Mucosa of descending colon (tissue), 3 donors: Measurements from ENCODE around the gene FCHSD1. TPM values are rescaled to one million over a fixed set of nuclear protein-coding genes. Genes with fewer than 3 reads are reported as not detected.

Source experiments
- ATAC-seq: fragments of 200-7000 bp; cut with Tn5 transposase; one replicate; pipeline ENCODE4 v1.9.1; 2020; ENCODE audit warnings: mild to moderate bottlenecking, moderate library complexity
- DNase-seq, 3 donors: peaks; one replicate each; pipeline ENCODE4 v3.0.0-alpha.2; 2020
- H3K36me3 ChIP-seq: fragments of 200-600 bp; one replicate; pipeline ENCODE4 v1.8.0; 2021; ENCODE audit warnings: low read depth, mild to moderate bottlenecking
- H3K4me1 ChIP-seq: fragments of 200-600 bp; one replicate; pipeline ENCODE4 v1.8.0; 2021; ENCODE audit warnings: low read depth, mild to moderate bottlenecking
- H3K4me3 ChIP-seq: fragments of 200-600 bp; one replicate; pipeline ENCODE4 v1.8.0; 2021; ENCODE audit warnings: mild to moderate bottlenecking
- H3K9me3 ChIP-seq: fragments of 200-600 bp; one replicate; pipeline ENCODE4 v1.8.0; 2021; ENCODE audit warnings: mild to moderate bottlenecking
- intact Hi-C, 2 donors: fragments of 100-400 bp; cut with DNase I in 1 of 2; cut with micrococcal nuclease in 1 of 2; formaldehyde crosslinking; loops; one replicate each; pipeline versions ENCODE4 v1.11.0 to v1.11.1; 2022; cut with DNase I, micrococcal nuclease
- total RNA-seq, 3 donors: library from RNA; stranded (reverse); fragmentation: NEBNext Ultra II Directional in 2 of 3; extraction: Animal tissue kit (Norgen Biotek cat#: 25700) in 2 of 3; gene quantifications; one replicate each; pipeline versions ENCODE4 v1.2.1 to v1.2.4, GENCODE V29; 2021 to 2023
- TF ChIP-seq, protein P1 (sequence below): fragments of 200-600 bp; IDR thresholded peaks from one replicate; pipeline ENCODE4 v1.8.0; 2022; ENCODE audit warnings: antibody characterized with exemption, mild to moderate bottlenecking
- donor health status: DM: no; HTN: no; CAD: no; lungs with moderate emphysema.
- donor health status: DM: no; HTN: no; CAD: no.
- donor health status: DM: no; HTN: yes; CAD: no.

The FCHSD1 gene
- total RNA-seq, 3 donors from 2014 or later, result 16.3 to 23.3 (median 17.6) TPM

DNA sequence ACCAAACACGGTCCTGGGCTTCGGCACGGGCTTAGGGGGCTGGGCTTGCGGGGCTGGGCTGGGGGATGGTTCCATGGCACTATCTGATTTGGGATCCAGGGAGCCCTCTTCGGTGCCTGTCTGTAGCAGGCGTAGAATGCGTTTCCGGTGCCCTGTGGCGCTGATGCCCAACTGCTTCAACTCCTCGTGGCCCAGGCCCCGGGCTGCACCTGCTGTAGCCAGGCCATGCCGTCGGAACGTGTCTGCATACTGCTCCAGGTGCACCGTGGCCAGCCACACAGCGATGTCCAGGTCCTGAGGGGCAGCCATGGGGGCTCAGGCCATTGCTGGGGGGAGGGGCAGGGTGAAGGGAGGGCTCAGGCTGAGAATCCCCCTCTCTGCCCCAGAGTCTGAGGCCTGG is 29.0 kb upstream of the FCHSD1 start:
- Histone ChIP-seq H3K9me3 (no peaks in the 10 kb centered on the region), H3K4me3 (no peak overlapping the region), H3K4me1 (peaks cover 18% of the 10 kb centered on the region), H3K36me3 (no peaks in the 10 kb centered on the region)
- TF ChIP-seq, protein P1, sequence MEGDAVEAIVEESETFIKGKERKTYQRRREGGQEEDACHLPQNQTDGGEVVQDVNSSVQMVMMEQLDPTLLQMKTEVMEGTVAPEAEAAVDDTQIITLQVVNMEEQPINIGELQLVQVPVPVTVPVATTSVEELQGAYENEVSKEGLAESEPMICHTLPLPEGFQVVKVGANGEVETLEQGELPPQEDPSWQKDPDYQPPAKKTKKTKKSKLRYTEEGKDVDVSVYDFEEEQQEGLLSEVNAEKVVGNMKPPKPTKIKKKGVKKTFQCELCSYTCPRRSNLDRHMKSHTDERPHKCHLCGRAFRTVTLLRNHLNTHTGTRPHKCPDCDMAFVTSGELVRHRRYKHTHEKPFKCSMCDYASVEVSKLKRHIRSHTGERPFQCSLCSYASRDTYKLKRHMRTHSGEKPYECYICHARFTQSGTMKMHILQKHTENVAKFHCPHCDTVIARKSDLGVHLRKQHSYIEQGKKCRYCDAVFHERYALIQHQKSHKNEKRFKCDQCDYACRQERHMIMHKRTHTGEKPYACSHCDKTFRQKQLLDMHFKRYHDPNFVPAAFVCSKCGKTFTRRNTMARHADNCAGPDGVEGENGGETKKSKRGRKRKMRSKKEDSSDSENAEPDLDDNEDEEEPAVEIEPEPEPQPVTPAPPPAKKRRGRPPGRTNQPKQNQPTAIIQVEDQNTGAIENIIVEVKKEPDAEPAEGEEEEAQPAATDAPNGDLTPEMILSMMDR, result no peak
- intact Hi-C loops, result no loop called here
- DNase-seq (peak in 1 of 3 donors; percentile 59), ATAC-seq (no peak)

DNA sequence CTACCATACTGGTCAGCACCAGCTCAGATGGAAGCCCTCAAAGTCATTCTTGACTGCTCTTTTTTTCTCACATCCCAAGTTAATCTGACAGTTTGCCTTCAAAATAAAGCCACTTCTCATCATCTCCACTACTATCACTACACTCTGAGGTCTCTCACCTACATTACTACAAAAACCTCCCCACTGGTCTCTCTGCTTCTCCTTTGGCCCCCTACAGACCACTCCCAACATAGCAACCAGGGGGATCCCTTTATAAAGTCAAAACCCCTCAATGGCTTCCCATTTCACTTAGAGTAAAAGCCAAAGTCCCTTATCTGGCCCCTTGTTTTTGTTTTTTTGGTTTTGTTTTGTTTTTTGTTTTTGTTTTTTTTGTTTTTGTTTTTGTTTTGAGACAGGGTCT is 26.2 kb upstream of the FCHSD1 start:
- no peaks in the 10 kb centered on the region for H3K36me3 ChIP-seq
- no peaks in the 10 kb centered on the region for H3K9me3 ChIP-seq
- TF ChIP-seq, protein P1, result no peak
- no peak for DNase-seq
- intact Hi-C loops, result no loop called here
- H3K4me1 ChIP-seq, result peaks cover 15% of the 10 kb centered on the region
- H3K4me3 ChIP-seq, result no peak overlapping the region
- ATAC-seq, result no peak

DNA sequence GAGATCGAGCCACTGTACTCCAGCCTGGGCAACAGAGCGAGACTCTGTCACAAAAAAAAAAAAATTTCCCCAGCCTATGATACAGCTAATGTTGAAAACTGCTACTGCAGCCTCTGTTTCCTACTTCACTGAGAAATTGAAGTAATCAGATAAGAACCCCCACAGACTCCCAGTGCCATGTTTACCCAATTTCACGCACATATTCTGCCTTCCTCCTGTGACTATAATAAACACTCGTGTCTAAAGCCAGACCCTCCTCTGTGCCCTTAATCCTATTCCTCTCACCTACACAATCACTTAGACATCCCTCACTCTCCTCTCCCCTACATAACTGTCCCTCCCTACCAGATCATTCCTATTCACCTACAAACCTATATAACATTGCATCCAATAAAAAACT is 24.5 kb upstream of the FCHSD1 start:
- ATAC-seq, result no peak
- H3K9me3 ChIP-seq, result no peaks in the 10 kb centered on the region
- TF ChIP-seq, protein P1, result no peak
- peaks cover 1% of the 10 kb centered on the region for H3K4me1 ChIP-seq
- DNase-seq, result no peak
- H3K36me3 ChIP-seq, result no peaks in the 10 kb centered on the region
- H3K4me3 ChIP-seq, result no peak overlapping the region
- intact Hi-C loops, result no loop called here

DNA sequence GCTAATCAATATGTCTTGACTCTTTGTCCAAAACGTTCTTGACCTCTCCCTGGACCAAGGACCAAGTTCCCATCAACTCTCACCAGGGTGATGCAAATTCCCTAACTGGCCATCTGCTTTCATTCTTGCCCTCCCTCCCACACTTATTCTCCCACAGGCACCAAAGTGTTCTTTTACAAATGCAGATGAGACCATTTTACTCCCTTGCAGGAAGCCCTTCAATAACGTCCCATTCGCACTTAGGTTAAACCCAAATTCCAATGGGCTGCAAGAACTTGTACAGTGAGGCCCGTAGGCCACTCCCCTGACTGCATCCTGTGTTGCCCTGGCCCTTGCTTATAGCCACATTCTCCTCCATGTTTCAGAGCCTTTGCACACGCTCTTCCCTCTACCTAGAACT is 23.5 kb upstream of the FCHSD1 start:
- Histone ChIP-seq H3K9me3 (no peaks in the 10 kb centered on the region), H3K36me3 (no peaks in the 10 kb centered on the region), H3K4me1 (no peaks in the 10 kb centered on the region), H3K4me3 (no peak overlapping the region)
- DNase-seq, result no peak
- TF ChIP-seq, protein P1, result no peak
- intact Hi-C loops, result no loop called here
- no peak for ATAC-seq

DNA sequence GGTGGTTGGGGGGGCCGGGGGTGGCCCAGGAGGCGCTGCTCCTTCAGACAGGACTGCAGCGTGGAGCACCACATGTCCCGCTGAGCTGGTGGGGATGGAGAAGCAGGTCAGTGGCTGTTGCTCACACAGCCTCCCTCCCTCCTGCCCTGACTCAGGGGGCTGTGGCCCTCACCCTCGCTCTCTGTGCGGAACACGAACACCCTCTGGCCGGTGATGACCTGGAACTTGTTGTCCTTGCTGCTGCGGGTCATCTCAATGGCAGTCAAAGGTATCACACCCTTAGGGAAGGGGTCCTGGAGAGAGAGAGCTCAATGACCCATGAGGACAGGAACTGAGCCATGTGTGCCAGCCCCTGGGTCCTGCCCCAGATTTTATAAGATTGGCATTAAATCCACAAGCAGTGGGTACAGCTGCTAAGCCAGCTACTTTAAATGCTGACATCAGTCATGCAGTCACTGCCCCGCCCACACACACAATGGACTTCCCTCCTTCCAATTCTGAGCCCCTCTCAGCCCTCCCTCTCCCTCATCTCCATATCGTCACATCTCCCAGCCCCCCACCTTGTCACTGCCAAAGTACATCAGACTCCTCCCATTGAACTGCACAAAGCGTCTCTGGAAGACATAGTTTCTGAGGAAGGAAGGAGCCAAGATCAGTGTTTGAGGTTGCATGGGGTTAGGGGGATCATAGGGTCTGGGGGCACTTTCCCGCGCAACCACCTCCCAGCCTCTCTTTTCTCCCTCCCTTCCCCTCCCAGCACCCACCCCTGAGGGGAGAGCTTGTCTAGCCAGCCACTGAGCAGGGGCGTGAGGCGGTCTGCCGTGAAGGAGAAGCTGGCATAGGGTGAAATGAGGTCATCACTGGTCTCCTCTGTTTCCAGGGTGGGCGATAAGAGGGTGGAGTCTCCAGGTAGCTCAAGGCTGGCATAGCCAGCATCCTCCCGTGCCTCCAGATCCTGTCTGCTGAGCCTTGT is 21.9 kb upstream of the FCHSD1 start:
- ATAC-seq (no peak), DNase-seq (no peak)
- no peaks in the 10 kb centered on the region for H3K36me3 ChIP-seq
- TF ChIP-seq, protein P1, result no peak
- H3K4me3 ChIP-seq, result no peak overlapping the region
- H3K4me1 ChIP-seq, result no peaks in the 10 kb centered on the region
- intact Hi-C loops, result no loop called here
- H3K9me3 ChIP-seq, result no peaks in the 10 kb centered on the region
